HUDEP-2 (cell line): ENCODE data around the gene PAQR6.
"Not testable (repeated sequence)": the region's sequence is repeated elsewhere in the genome, so short reads cannot be mapped to it uniquely, and the experiment has no call there.

Source experiments
- DNase-seq, 76 experiments: peaks; one replicate each; lab custom pipeline; 2025; ENCODE audit not compliant: unreplicated experiment in 76 of 76; lab: John Stamatoyannopoulos, UW

PAQR6 gene

DNA sequence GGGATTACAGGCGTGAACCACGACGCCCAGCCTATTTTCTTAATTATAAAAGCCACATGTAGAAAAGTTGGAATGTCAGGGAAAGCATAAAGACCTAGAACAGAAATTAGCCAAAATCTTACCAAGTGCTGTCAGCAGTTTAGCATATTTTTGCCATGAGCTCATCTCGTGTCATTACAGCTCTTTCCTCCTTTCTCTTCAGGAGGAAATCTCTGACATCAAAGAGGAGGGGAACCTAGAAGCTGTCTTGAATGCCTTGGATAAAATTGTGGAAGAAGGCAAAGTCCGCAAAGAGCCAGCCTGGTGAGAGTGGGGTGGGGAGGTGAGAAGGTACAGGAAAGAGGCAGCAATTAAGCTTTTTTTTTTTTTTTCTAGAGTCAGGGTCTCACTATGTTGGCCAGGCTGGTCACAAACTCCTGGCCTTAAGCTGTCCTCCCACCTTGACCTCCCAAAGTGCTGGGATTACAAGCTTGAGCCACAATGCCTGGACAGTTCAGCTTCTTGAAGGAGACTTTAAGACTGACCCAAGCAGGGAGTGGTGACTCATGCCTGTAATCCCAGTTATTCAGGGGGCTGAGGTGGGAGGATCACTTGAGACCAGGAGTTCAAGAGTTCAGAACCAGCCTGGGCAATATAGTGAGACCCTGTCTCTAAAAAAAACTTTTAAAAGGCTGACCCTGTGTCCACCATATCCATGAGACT, 14.3 kb downstream of the PAQR6 start:
- DNase-seq = no peak

DNA sequence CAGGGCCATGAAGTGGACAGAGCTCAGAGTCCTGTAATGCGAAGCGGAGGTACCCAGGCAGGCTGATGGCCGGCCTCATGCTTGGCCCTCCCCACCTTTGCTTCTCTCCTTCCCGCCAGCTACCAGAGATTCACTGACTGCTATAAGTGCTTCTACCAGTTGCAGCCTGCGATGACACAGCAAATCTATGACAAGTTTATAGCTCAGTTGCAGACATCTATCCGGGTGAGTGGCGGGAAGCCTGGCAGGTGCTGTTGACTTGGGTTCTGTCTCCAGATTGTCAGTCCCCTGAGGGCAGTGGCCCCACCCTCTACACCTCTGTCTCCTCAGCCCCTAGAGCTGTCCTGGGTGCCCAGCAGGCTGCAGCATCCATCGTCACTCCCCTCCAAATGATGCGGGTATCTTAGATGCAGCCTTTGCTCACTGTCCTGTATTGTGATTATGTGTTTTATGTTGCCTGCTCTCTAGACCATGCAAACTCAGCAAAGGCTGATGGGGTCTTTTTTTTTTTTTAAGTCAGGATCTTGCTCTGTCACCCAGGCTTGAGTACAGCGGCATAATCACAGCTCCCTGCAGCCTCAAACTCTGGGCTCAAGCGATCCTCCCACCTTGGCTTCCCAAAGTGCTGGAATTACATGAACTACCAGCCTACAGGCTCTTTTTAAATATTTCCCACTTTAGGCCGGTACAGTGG, 15.5 kb downstream of the PAQR6 start:
- no peak for DNase-seq

DNA sequence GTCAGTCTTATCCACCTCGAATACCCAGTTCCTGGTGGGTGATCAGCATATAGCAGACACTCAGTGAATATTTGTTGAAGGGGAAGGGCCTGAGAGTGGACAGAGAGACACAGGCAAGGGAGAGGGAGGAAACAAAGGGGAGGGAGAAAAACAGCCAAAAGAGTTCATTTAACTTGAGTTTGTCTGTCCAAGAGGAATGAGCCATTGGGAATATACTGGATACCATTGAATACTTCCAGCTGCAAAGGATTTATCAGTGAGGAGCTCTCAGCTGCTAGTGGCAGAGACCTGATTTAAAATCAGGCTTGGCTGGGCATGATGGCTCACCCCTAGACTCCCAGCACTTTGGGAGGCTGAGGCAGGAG, 17.4 kb downstream of the PAQR6 start:
- DNase-seq = no peak

DNA sequence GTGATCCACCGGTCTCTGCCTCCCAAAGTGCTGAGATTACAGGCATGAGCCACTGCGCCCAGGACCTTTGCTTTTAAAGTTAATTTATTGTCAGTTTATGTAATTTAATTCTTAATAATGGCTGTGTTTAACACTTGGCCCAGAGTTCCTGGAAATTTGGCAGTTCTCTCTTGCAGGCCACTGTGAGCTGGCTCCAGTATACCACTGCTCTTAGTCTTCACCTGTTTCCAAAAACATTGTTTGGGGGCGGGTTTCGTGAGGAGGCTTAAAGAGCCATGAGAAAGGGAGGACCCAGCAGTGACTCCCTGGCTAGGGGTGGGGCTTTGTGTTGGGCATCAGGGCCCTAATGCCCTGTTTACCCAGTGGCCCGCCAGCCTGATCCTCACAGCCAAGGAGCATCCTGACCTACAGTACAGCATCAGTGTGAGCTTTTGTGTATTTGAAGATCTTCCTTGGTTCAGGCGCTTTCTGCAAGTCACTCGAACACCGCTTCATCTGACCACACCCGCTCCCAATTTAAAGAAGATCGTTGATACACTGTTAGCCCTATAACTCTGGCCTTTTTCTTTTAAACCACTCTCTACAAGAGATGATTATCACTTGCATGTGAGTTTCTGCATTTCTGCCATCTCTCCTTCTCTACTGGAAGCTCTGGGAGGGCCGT, 17.9 kb downstream of the PAQR6 start:
- peak in 5 of 76 experiments; percentile 14 to 28 (median 23) for DNase-seq

DNA sequence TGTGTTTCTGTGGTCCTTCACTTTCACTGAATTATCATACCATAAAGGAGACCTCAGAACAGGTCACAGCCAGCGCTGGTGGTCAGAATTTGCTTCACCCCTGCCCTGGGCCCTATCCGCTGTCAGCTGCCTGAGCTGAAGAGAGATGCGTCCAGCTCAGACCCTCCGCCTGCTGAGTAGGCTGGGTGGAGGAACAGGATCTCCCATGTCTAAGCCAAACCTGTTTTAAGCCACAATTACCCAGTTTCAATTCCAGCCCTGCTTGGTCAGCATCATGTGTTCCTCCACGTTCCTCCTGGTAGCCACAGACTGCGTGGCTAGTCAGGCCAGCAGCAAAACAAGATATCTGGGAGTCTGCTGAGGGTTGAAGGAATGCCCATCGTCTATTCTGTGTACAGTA, 19.4 kb downstream of the PAQR6 start:
- no peak for DNase-seq

DNA sequence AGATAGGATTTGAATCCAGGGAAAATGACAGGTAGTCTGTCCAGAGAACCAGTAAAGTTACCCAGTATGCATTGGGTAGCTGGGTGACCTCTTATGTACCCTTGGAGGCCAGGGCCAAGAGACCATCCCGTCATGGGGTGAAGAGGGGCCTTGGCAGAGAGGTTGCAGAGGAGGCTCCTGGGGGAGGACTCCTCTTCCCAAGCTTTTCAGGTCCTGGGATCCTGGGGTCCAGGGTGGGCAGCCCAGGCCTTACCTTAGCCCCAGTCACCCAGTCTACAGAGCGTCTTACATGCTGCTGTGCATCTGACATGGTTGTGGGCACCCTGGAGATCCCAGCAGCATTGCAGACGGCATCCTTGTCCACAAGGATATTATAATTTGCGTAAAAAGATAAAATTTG, 21.1 kb downstream of the PAQR6 start:
- DNase-seq = no peak

DNA sequence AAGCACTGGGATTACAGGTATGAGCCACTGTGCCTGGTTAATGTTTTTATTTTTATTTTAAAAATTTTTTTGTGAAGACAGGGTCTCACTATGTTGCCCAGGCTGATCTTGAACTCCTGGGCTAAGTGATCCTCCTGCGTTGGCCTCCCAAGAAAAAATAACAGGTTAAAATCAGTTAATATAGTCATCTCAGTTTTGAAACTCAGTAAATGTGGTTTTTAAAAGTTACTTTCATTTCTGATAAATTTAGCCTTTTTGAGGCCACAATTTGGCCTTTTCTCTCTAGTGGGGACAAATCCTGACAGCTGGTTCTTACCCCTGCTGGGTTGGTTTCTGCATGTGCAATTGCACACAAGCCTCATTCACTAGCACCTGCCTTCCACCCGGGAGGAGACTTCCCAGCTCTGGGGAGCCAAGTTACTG, 21.7 kb downstream of the PAQR6 start:
- no peak for DNase-seq

DNA sequence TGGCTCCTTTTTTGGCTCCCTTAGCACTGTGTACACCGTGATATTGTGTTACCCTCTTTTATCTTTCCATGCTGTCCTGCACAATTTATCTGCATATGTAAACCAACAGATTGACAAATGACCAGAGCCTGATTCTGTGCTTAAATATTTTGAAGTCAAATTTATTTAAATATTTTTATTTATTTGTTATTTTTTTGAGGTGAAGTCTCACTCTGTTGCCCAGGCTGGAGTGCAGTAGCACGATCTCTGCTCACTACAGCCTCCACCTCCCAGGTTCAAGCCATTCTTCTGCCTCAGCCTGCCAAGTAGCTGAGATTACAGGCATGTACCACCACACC, 22.2 kb downstream of the PAQR6 start:
- no peak for DNase-seq

DNA sequence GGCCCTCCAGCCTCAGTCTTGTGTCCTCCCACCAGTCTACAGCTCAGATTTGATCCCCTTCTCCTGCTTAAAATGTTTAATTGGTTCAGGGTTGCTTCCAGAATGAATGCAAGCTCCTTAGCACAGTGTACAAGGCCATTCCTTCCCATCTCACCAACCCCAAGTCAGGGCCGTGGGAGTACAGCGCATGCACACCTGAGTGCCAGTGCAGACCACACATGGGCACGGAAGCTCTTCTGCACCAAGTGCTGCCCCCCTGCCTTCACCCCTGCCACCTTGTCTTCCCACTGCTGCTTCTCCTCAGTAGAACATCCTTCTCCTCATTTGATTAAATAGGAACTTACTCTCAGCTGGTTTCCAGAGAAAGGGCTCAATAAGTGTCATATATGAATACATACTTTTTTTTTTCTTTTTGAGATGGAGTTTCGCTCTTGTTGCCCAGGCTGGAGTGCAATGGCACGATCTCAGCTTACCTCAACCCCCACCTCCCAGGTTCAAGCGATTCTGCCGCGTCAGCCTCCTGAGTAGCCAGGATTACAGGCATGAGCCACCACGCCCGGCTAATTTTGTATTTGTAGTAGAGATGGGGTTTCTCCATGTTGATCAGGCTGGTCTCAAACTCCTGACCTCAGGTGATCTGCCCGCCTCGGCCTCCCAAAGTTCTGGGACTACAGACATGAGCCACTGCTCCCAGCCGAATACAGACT, 25.7 kb downstream of the PAQR6 start:
- DNase-seq = no peak

DNA sequence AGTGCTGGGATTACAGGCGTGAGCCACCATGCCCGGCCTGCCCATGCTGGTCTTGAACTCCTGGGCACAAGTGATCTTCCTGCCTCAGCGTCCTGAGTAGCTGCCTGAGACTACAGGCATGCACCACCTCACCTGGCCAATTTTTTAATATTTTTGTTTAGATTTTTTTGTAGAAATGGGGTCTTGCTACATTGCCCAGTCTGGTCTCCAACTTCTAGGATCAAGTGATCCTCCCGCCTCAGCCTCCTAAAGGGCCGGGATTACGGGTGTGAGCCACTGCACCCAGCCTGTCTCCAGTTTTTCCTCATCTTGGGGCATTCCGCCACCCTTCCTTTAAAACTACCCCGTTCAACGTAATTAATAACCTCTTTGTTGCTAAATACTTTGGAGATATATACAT, 27.6 kb downstream of the PAQR6 start:
- DNase-seq = no peak

DNA sequence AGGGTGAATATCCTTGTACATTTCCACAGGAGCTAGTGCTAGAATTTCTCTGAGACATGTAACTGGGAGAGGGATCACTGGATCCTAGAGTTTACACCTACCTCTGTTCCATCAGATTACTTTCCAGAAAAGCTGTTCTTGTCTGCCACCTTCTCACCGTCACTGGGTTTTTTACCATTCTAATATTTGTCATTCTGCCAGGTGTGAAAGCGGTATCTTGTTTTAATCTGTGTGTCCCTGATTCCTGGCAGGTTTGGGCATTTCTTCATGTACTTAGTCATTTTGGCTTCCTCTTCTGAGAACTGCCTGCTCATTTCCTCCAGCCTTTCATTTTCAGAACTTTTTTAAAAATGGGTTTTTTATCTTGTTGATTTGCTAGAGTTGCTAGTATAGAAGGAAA, 30.0 kb downstream of the PAQR6 start:
- peak in 12 of 76 experiments; percentile 3 to 43 (median 14) for DNase-seq

DNA sequence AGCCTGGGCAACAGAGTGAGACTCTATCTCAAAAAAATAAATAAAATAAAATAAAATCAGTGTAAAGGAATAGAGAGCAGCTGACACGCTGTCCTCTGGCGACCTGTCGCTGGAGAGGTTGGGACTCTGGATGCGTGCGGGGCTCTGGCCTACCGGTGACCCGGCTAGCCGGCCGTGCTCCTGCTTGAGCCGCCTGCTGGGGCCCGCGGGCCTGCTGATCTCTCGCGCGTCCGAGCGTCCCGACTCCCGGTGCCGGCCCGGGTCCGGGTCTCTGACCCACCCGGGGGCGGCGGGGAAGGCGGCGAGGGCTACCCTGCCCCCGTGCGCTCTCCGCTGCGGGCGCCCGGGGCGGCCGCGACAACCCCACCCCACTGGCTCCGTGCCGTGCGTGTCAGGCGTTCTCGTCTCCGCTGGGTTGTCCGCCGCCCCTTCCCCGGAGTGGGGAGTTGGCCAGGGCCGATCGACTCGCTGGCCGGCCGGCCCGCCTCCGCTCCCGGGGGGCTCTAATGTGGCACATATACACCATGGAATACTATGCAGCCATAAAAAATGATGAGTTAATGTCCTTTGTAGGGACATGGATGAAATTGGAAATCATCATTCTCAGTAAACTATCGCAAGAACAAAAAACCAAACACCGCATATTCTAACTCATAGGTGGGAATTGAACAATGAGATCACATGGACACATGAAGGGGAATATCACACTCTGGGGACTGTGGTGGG, 31.3 kb downstream of the PAQR6 start:
- DNase-seq = not testable (repeated sequence)

DNA sequence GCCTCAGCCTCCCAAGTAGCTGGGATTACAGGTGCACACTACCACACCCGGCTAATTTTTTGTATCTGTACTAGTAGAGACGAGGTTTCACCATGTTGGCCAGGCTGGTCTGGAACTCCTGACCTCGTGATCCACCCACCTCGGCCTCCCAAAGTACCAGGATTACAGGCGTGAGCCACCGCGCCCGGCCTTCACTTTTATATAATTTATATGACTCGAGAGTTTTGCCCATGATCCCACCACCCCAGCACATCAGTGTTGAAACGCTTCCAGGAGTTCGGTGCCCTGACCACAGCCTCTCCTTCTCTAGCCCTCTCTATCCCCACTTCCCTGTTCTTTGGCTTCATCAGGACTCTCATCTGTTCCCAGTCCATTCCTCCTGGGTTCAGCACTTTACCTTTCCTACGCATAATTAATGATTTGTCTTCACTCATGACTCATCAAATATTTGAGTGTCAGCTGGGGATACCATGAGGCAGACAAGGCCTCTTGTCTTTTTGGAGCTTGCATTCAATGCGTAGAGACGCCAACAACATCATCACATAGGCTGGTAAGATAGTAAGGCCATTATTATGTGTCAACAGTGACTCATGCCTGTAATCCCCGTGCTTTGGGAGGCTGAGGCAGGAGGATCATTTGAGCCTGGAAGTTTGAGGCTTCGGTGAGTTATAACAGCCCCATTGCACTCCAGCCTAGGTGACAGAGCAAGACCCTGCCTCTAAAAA, 33.7 kb downstream of the PAQR6 start:
- peak in 1 of 76 experiments; percentile 18 for DNase-seq

DNA sequence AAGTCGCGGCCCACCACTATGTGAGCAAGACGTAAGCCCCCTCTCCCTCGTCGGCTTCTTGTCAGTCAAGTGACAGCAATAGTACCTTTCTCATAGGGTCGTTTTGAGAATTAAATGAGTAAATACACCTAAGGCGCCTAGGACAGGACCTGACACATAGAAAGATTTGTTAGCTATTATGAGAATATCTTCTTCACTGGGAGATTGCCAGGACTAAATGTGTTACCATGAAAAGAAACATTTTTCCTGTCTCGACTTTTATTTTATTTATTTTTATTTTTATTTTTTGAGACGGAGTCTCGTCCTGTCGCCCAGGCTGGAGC, 34.3 kb downstream of the PAQR6 start:
- no peak for DNase-seq

DNA sequence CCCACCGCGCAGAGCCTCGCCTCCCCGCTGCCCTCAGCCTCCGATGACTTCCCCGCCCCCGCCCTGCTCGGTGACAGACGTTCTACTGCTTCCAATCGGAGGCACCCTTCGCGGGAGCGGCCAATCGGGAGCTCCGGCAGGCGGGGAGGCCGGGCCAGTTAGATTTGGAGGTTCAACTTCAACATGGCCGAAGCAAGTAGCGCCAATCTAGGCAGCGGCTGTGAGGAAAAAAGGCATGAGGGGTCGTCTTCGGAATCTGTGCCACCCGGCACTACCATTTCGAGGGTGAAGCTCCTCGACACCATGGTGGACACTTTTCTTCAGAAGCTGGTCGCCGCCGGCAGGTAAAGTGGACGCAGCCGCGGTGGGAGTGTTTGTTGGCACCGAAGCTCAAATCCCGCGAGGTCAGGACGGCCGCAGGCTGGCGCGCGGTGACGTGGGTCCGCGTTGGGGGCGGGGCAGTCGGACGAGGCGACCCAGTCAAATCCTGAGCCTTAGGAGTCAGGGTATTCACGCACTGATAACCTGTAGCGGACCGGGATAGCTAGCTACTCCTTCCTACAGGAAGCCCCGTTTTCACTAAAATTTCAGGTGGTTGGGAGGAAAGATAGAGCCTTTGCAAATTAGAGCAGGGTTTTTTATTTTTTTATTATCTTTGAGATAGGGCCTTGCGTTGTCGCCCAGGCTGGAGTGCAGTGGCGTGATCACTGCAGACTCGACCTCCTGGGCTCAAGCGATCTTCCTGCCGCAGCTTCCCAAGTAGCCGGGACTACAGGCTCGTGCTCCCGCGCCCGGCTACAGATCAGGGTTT, 34.8 kb downstream of the PAQR6 start, which contains the start of gene PMF1:
PMF1 (plus strand) TSS at position 175 of the 811 bp plus-strand sequence; CDS start at position 184, 9 bp downstream.
- peak in 75 of 76 experiments; percentile 55 to 98 (median 91) for DNase-seq

DNA sequence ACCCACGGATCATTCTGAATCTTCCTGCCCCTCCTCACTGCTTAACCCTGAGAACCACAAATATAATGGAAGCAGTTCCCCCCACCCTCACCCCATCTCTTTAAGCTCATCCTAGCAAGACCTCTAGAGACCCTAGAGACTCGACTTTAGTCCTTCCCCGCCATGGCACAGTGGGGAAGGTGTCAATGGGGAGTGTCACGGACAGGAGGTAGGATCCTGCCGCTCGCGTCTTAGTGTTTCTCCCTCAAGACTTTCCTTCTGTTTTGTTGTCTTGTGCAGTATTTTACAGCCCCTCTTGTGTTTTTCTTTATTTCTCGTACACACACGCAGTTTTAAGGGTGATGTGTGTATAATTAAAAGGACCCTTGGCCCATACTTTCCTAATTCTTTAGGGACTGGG, 35.7 kb downstream of the PAQR6 start:
- DNase-seq = no peak

DNA sequence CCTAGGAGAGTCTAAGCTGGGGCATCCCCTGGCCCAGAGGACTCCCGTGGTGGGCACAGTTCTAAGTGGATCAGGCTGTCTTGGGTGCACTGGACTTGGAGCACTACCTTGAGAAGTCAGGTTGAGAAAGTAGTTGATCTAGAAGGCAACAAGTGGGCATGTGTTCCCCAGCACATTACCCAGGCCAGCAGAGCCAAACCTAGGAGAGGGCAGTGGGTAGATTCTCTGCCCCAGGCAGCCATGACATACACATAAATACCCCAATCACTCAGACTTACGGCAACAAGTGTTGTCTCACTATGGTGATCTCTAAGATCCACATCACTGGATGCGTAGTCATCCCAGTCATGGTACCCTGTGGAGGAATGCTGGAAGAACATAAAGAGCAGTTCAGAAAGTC, 36.6 kb downstream of the PAQR6 start:
- no peak for DNase-seq

DNA sequence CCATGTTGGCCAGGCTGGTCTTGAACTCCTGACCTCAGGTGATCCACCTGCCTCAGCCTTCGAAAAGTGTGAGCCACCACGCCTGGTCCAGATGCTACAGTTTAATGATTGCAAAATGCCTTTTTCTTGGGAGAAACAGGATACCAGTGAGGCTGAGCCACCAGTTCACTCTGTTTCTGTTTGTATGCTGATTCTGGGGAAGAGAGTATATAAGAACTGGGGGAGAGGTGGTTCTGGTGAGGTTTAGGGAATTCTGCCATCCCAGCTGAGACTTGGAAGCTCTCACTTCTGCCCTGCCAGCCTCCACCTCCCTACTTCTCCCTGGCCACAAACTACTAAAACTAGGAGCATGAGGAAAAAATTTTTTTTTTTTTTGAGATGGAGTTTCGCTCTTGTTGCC, 43.2 kb downstream of the PAQR6 start:
- no peak for DNase-seq

DNA sequence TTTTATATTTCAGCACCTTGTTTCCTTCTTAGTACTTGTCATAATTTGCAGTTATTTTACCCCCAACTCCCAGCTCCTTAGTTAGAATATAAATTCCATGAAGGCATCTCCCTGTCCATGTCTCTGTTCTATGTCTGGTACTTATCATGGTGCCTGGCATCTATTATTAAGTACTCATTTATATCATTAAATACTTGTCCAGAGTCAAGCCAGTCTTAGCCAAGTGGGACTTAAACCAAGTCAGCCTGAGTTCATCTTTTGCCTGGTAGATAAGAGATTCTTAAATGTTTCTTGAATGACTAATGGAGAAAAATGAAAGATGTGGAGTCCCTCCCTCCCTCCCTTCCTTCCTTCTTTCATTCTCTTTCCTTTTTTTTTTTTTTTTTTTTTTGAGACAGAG, 44.5 kb downstream of the PAQR6 start:
- DNase-seq = no peak
